HUES6 (cell line): ENCODE results near the gene RECQL5.
A peak's percentile ranks its signal among the peaks of the same experiment; 100 is the strongest.

Experiments
- H3K27ac ChIP-seq: 2 replicates; pipeline ENCODE4 v1.7.0; 2013; ENCODE audit warnings: low read depth, mild to moderate bottlenecking, low read length, inconsistent platforms
- H3K27me3 ChIP-seq: 2 replicates; pipeline ENCODE4 v1.6.1; 2013; ENCODE audit warnings: low read length; ENCODE audit not compliant: control insufficient read depth, insufficient read depth
- H3K36me3 ChIP-seq: 2 replicates; pipeline ENCODE4 v1.6.1; 2013; ENCODE audit warnings: low read length; ENCODE audit not compliant: control insufficient read depth, insufficient read depth
- H3K4me1 ChIP-seq: 2 replicates; pipeline ENCODE4 v1.6.1; 2013; ENCODE audit warnings: low read length; ENCODE audit not compliant: control insufficient read depth, insufficient read depth
- H3K4me3 ChIP-seq: 2 replicates; pipeline ENCODE4 v1.5.1; 2013; ENCODE audit warnings: low read depth, low read length
- H3K9ac ChIP-seq: one replicate; pipeline ENCODE4 v1.6.1; 2013; ENCODE audit warnings: mild to moderate bottlenecking, low read length
- H3K9me3 ChIP-seq: 2 replicates; pipeline ENCODE4 v1.6.1; 2013; ENCODE audit warnings: low read depth, low read length; ENCODE audit not compliant: control insufficient read depth, insufficient read depth

The RECQL5 gene

GRCh38 chr17:75666959-75667790 lies at the start of gene RECQL5, which contains the start of gene SAP30BP:
Gene RECQL5, minus strand, starts transcription at chr17:75667154. Its CDS starts 597 bp downstream, at chr17:75666557.
Gene SAP30BP, plus strand, starts transcription at chr17:75667338. Its CDS starts 35 bp downstream, at chr17:75667373.
- Histone ChIP-seq H3K9me3 (no peaks in the 10 kb centered on the region), H3K4me3 (peak within 1 kb of the TSS; percentile 96), H3K9ac (peak within 1 kb of the TSS; percentile 95), H3K27me3 (no peaks in the 10 kb centered on the region), H3K36me3 (peaks cover 50% of the 10 kb centered on the region), H3K27ac (peak within 1 kb of the TSS; percentile 60), H3K4me1 (peaks cover 8% of the 10 kb centered on the region)

GRCh38 chr17:75712446-75712845 lies 45.5 kb upstream of the RECQL5 start:
- H3K27me3 ChIP-seq, result no peaks in the 10 kb centered on the region
- H3K4me3 ChIP-seq, result no peak overlapping the region
- H3K4me1 ChIP-seq, result no peaks in the 10 kb centered on the region
- no peaks in the 10 kb centered on the region for H3K9me3 ChIP-seq
- peaks cover 13% of the 10 kb centered on the region for H3K36me3 ChIP-seq
- H3K27ac ChIP-seq, result no peak overlapping the region
- no peak overlapping the region for H3K9ac ChIP-seq

- Histone ChIP-seq H3K27ac (no peak overlapping the region), H3K4me1 (no peaks in the 10 kb centered on the region), H3K9ac (no peak overlapping the region), H3K4me3 (no peak overlapping the region), H3K36me3 (peaks cover 66% of the 10 kb centered on the region), H3K27me3 (no peaks in the 10 kb centered on the region), H3K9me3 (no peaks in the 10 kb centered on the region)
These were observed 40.2 kb upstream of the RECQL5 start for GRCh38 chr17:75707079-75707571.

GRCh38 chr17:75706042-75706728 lies 39.2 kb upstream of the RECQL5 start:
- Histone ChIP-seq H3K27ac (no peak overlapping the region), H3K4me1 (no peaks in the 10 kb centered on the region), H3K27me3 (no peaks in the 10 kb centered on the region), H3K9me3 (no peaks in the 10 kb centered on the region), H3K36me3 (peaks cover 75% of the 10 kb centered on the region), H3K4me3 (no peak overlapping the region), H3K9ac (no peak overlapping the region)

GRCh38 chr17:75704963-75705875 lies 38.3 kb upstream of the RECQL5 start:
- H3K36me3 ChIP-seq, result peaks cover 85% of the 10 kb centered on the region
- no peaks in the 10 kb centered on the region for H3K27me3 ChIP-seq
- H3K9me3 ChIP-seq, result no peaks in the 10 kb centered on the region
- H3K4me3 ChIP-seq, result no peak overlapping the region
- no peak overlapping the region for H3K9ac ChIP-seq
- H3K4me1 ChIP-seq, result no peaks in the 10 kb centered on the region; the same call in 1 of the 2 replicates
- H3K27ac ChIP-seq, result no peak overlapping the region

- Histone ChIP-seq H3K9ac (no peak overlapping the region), H3K4me3 (no peak overlapping the region), H3K27me3 (no peaks in the 10 kb centered on the region), H3K36me3 (peaks cover 97% of the 10 kb centered on the region), H3K4me1 (no peaks in the 10 kb centered on the region; the same call in 1 of the 2 replicates), H3K9me3 (no peaks in the 10 kb centered on the region), H3K27ac (no peak overlapping the region)
These were observed 36.6 kb upstream of the RECQL5 start for GRCh38 chr17:75703591-75703990.

GRCh38 chr17:75703191-75703590 lies 36.2 kb upstream of the RECQL5 start:
- Histone ChIP-seq H3K27ac (no peak overlapping the region), H3K9ac (no peak overlapping the region), H3K4me1 (no peaks in the 10 kb centered on the region; the same call in 1 of the 2 replicates), H3K9me3 (no peaks in the 10 kb centered on the region), H3K27me3 (no peaks in the 10 kb centered on the region), H3K4me3 (no peak overlapping the region), H3K36me3 (peaks cover 96% of the 10 kb centered on the region)

- Histone ChIP-seq H3K4me1 (no peaks in the 10 kb centered on the region; the same call in 1 of the 2 replicates), H3K9ac (no peak overlapping the region), H3K36me3 (peaks cover 90% of the 10 kb centered on the region), H3K9me3 (no peaks in the 10 kb centered on the region), H3K27ac (no peak overlapping the region), H3K27me3 (no peaks in the 10 kb centered on the region), H3K4me3 (no peak overlapping the region)
These were observed 34.3 kb upstream of the RECQL5 start for GRCh38 chr17:75701288-75701687.

GRCh38 chr17:75698659-75699058 lies 31.7 kb upstream of the RECQL5 start:
- H3K27ac ChIP-seq, result no peak overlapping the region
- H3K4me3 ChIP-seq, result no peak overlapping the region
- H3K27me3 ChIP-seq, result no peaks in the 10 kb centered on the region
- no peak overlapping the region for H3K9ac ChIP-seq
- no peaks in the 10 kb centered on the region for H3K9me3 ChIP-seq
- peaks cover 81% of the 10 kb centered on the region for H3K36me3 ChIP-seq
- peaks cover 12% of the 10 kb centered on the region for H3K4me1 ChIP-seq

- Histone ChIP-seq H3K9me3 (no peaks in the 10 kb centered on the region), H3K4me1 (peaks cover 21% of the 10 kb centered on the region), H3K27ac (no peak overlapping the region), H3K9ac (no peak overlapping the region), H3K4me3 (no peak overlapping the region), H3K27me3 (no peaks in the 10 kb centered on the region), H3K36me3 (peaks cover 72% of the 10 kb centered on the region)
These were observed 30.8 kb upstream of the RECQL5 start for GRCh38 chr17:75697651-75698291.
